Measurements from ENCODE around the gene ABCD3.
"Not testable (repeated sequence)": the region's sequence is repeated elsewhere in the genome, so short reads cannot be mapped to it uniquely, and the experiment has no call there.

GRCh38 chr1:94443067-94443466, 24.9 kb downstream of the ABCD3 start:
- not testable (repeated sequence) for TF ChIP-seq RFX5 (IDR thresholded peaks at IDR 0.05; ENCODE audit: low read length); TEAD4 (IDR thresholded peaks at IDR 0.05; ENCODE audit: borderline replicate concordance, insufficient read depth)
- TF ChIP-seq, protein P1, sequence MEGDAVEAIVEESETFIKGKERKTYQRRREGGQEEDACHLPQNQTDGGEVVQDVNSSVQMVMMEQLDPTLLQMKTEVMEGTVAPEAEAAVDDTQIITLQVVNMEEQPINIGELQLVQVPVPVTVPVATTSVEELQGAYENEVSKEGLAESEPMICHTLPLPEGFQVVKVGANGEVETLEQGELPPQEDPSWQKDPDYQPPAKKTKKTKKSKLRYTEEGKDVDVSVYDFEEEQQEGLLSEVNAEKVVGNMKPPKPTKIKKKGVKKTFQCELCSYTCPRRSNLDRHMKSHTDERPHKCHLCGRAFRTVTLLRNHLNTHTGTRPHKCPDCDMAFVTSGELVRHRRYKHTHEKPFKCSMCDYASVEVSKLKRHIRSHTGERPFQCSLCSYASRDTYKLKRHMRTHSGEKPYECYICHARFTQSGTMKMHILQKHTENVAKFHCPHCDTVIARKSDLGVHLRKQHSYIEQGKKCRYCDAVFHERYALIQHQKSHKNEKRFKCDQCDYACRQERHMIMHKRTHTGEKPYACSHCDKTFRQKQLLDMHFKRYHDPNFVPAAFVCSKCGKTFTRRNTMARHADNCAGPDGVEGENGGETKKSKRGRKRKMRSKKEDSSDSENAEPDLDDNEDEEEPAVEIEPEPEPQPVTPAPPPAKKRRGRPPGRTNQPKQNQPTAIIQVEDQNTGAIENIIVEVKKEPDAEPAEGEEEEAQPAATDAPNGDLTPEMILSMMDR (IDR thresholded peaks at IDR 0.05), result not testable (repeated sequence)
